NCI-H69 (cell line): ENCODE results near the gene LCP1.

Source experiments
- DNase-seq: peaks from one replicate; lab custom pipeline; 2025; lab: John Stamatoyannopoulos, UW

Gene LCP1

GRCh38 chr13:46101002-46101401, 81.0 kb downstream of the LCP1 start:
- DNase-seq = no peak

GRCh38 chr13:46100191-46100815, 81.7 kb downstream of the LCP1 start:
- no peak for DNase-seq

GRCh38 chr13:46097663-46098062, 84.3 kb downstream of the LCP1 start:
- DNase-seq = no peak

GRCh38 chr13:46097015-46097414, 85.0 kb downstream of the LCP1 start:
- DNase-seq = peak; percentile 39

- DNase-seq = no peak
Measured at GRCh38 chr13:46094478-46094877, 87.5 kb downstream of the LCP1 start.

GRCh38 chr13:46088821-46089562, 93.0 kb downstream of the LCP1 start:
- DNase-seq = no peak

GRCh38 chr13:46087481-46087880, 94.5 kb downstream of the LCP1 start:
- DNase-seq = no peak

- no peak for DNase-seq
Measured at GRCh38 chr13:46086985-46087384, 95.0 kb downstream of the LCP1 start.

- DNase-seq = no peak
Measured at GRCh38 chr13:46086421-46086922, 95.5 kb downstream of the LCP1 start.

GRCh38 chr13:46085737-46086136, 96.2 kb downstream of the LCP1 start:
- DNase-seq = no peak

- DNase-seq = no peak
Measured at GRCh38 chr13:46082324-46082723, 99.7 kb downstream of the LCP1 start.

GRCh38 chr13:46079770-46080169, 102.2 kb downstream of the LCP1 start:
- DNase-seq = no peak

GRCh38 chr13:46077265-46077664, 104.7 kb downstream of the LCP1 start:
- DNase-seq = no peak

GRCh38 chr13:46076827-46077226, 105.2 kb downstream of the LCP1 start:
- DNase-seq = no peak
